Endothelial cell of umbilical vein (primary cell): ENCODE measurements around the gene GON4L. TPM values are rescaled to one million over a fixed set of nuclear protein-coding genes. Genes with fewer than 3 reads are reported as not detected.
"Not testable (repeated sequence)": the region's sequence is repeated elsewhere in the genome, so short reads cannot be mapped to it uniquely, and the experiment has no call there.

Experiments
- BruUV-seq: library from RNA; stranded (reverse); fragments of 400-500 nt; replicated peaks from 2 replicates; lab custom pipeline; 2021; lab: Mats Ljungman, UMichigan
- CTCF ChIA-PET: fragments of 300-600, 350-600 bp; sonication (Branson Sonifier 250); formaldehyde crosslinking; loops from one replicate; lab custom pipeline; 2021; ENCODE audit warnings: antibody characterized with exemption, inconsistent platforms; lab: Charles Lee
- POLR2A ChIA-PET: fragments of 300-600, 350-600 bp; sonication (Branson Sonifier 250); formaldehyde crosslinking; loops from one replicate; lab custom pipeline; 2021; ENCODE audit warnings: antibody characterized with exemption, inconsistent platforms; lab: Charles Lee
- DNase-seq: peaks from one replicate; pipeline ENCODE4 v3.0.0-alpha.2; 2011; ENCODE audit warnings: low read depth, low spot score
- FAIRE-seq: peaks from 2 replicates; lab custom pipeline; 2011; peaks lifted over from hg19 to GRCh38; lab: Jason Lieb, UNC
- H2AFZ ChIP-seq: 2 replicates; pipeline ENCODE4 v1.6.0; 2012; ENCODE audit warnings: low read depth, low read length, control low read depth, inconsistent platforms
- H3K27ac ChIP-seq: 2 replicates; pipeline ENCODE4 v1.5.1; 2011; ENCODE audit warnings: low read depth, mild to moderate bottlenecking, control low read depth, low read length, moderate library complexity; ENCODE audit not compliant: insufficient read depth
- H3K27me3 ChIP-seq, 2 experiments: 2 replicates each; pipeline versions ENCODE4 v1.6.0 to v1.6.1; 2011; ENCODE audit warnings: low read length in 2 of 2, mixed read lengths in 1 of 2; ENCODE audit not compliant: control insufficient read depth in 2 of 2, insufficient read depth in 2 of 2
- H3K36me3 ChIP-seq, 2 experiments: 2 replicates in 1 of 2; 3 replicates in 1 of 2; pipeline ENCODE4 v1.5.1; 2011; ENCODE audit warnings: low read length in 2 of 2, mild to moderate bottlenecking in 1 of 2, moderate library complexity in 1 of 2; ENCODE audit not compliant: control insufficient read depth in 2 of 2, insufficient read depth in 2 of 2; ENCODE audit errors: extremely low read depth in 1 of 2
- H3K4me1 ChIP-seq: 3 replicates; pipeline ENCODE4 v1.5.1; 2011; ENCODE audit warnings: mild to moderate bottlenecking, low read length; ENCODE audit not compliant: control insufficient read depth, insufficient read depth; ENCODE audit errors: extremely low read depth
- H3K4me2 ChIP-seq: 2 replicates; pipeline ENCODE4 v1.6.1; 2011; ENCODE audit warnings: low read length, control low read depth, mixed read lengths; ENCODE audit not compliant: insufficient read depth
- H3K4me3 ChIP-seq, 3 experiments: fragments of 200-600 bp in 1 of 3; sonication (generic), shearing (Covaris generic) in 1 of 3; replicated peaks in 1 of 3; 2 replicates each; pipeline ENCODE4 v1.5.1; 2011 to 2016; ENCODE audit warnings: control low read depth in 3 of 3, low read length in 3 of 3, mild to moderate bottlenecking in 2 of 3, inconsistent platforms in 1 of 3, low read depth in 1 of 3, moderate library complexity in 1 of 3; ENCODE audit not compliant: insufficient read depth in 1 of 3
- H3K79me2 ChIP-seq: 2 replicates; pipeline ENCODE4 v1.6.0; 2012; ENCODE audit warnings: low read length, inconsistent platforms; ENCODE audit not compliant: control insufficient read depth, insufficient read depth
- H3K9ac ChIP-seq: replicated peaks from 2 replicates; pipeline ENCODE3; 2011; ENCODE audit warnings: low read length, control low read depth; ENCODE audit not compliant: insufficient read depth; ENCODE audit errors: extremely low read depth
- H3K9me1 ChIP-seq: replicated peaks from 3 replicates; pipeline ENCODE4 v1.6.0; 2011; ENCODE audit warnings: mild to moderate bottlenecking, low read length; ENCODE audit not compliant: control insufficient read depth, insufficient read depth; ENCODE audit errors: extremely low read depth
- H3K9me3 ChIP-seq: replicated peaks from 2 replicates; pipeline ENCODE4 v1.5.1; 2012; ENCODE audit warnings: low read length, inconsistent platforms; ENCODE audit not compliant: control insufficient read depth, insufficient read depth
- H4K20me1 ChIP-seq: replicated peaks from 2 replicates; pipeline ENCODE3; 2011; ENCODE audit warnings: mild to moderate bottlenecking, low read length; ENCODE audit not compliant: control insufficient read depth, insufficient read depth; ENCODE audit errors: extremely low read depth
- EZH2 ChIP-seq: IDR thresholded peaks from 2 replicates; pipeline ENCODE4 v1.6.1; 2012; ENCODE audit warnings: borderline replicate concordance, low read depth, mild to moderate bottlenecking, moderate library complexity, low read length, inconsistent platforms; ENCODE audit not compliant: severe bottlenecking
- FOS ChIP-seq: IDR thresholded peaks from 2 replicates; pipeline ENCODE4 v1.6.1; 2011; ENCODE audit warnings: mild to moderate bottlenecking, low read length, moderate library complexity, borderline replicate concordance; ENCODE audit not compliant: insufficient read depth
- GATA2 ChIP-seq: IDR thresholded peaks from 2 replicates; pipeline ENCODE4 v1.7.0; 2011; ENCODE audit warnings: low read depth, mild to moderate bottlenecking, moderate library complexity, mixed read lengths, low read length; ENCODE audit not compliant: insufficient read length, insufficient read depth
- JUN ChIP-seq: IDR thresholded peaks from 2 replicates; pipeline ENCODE4 v1.6.1; 2011; ENCODE audit warnings: borderline replicate concordance, low read depth; ENCODE audit not compliant: insufficient read length, insufficient read depth
- MYC ChIP-seq: IDR thresholded peaks from one replicate; pipeline ENCODE4 v1.6.1; 2011; ENCODE audit warnings: mild to moderate bottlenecking, low read depth, low read length
- POLR2A ChIP-seq: IDR thresholded peaks from 2 replicates; pipeline ENCODE4 v1.6.1; 2012; ENCODE audit warnings: low read depth, mild to moderate bottlenecking, control low read depth, low read length
- POLR2AphosphoS5 ChIP-seq: IDR thresholded peaks from 2 replicates; pipeline ENCODE4 v1.6.1; 2012; ENCODE audit warnings: low read depth, mild to moderate bottlenecking, control low read depth, low read length, moderate library complexity; ENCODE audit not compliant: insufficient read depth
- dilution Hi-C: fragments of 300-500 bp; cut with MboI; formaldehyde crosslinking; loops from one replicate; pipeline ENCODE4 v1.15.0; 2019; ENCODE audit warnings: low sequenced_read_pairs; ENCODE audit not compliant: extremely low pct_ligation_motif_present
- intact Hi-C: fragments of 100-400 bp; cut with micrococcal nuclease; formaldehyde crosslinking; loops from one replicate; pipeline ENCODE4 v1.10.0; 2022
- polyA plus RNA-seq, 4 experiments: library from polyadenylated mRNA; depleted of rRNA in 3 of 4; stranded (reverse) in 3 of 4; unstranded in 1 of 4; fragments of >200 nt; gene quantifications; 2 replicates each; pipeline versions ENCODE4 v1.2.1 to v1.2.3, GENCODE V29; 2011 to 2012; ENCODE audit warnings: missing spikeins in 1 of 4
- total RNA-seq: library from RNA; stranded (reverse); gene quantifications from 2 replicates; pipeline ENCODE4 v1.2.3, GENCODE V29; 2021
- TF ChIP-seq, protein P1 (sequence below), 2 donors: IDR thresholded peaks; 1 replicate in 1 of 2; 2 replicates in 1 of 2; pipeline ENCODE4 v1.5.1; 2011; ENCODE audit warnings: low read length in 2 of 2, mild to moderate bottlenecking in 2 of 2, moderate library complexity in 2 of 2, control low read depth in 1 of 2, inconsistent platforms in 1 of 2, low read depth in 1 of 2; ENCODE audit not compliant: insufficient read depth in 1 of 2; ENCODE audit errors: extremely low read depth in 1 of 2
- TF ChIP-seq, protein P2 (sequence below): IDR thresholded peaks from 2 replicates; pipeline ENCODE4 v1.6.1; 2011; ENCODE audit not compliant: insufficient read depth, insufficient read length

The GON4L gene
- total and polyA plus RNA-seq, 2 donors (not counting 3 experiments of a cell fraction or from before 2014, with no cell fraction given), result 30.5 to 58.7 TPM

DNA sequence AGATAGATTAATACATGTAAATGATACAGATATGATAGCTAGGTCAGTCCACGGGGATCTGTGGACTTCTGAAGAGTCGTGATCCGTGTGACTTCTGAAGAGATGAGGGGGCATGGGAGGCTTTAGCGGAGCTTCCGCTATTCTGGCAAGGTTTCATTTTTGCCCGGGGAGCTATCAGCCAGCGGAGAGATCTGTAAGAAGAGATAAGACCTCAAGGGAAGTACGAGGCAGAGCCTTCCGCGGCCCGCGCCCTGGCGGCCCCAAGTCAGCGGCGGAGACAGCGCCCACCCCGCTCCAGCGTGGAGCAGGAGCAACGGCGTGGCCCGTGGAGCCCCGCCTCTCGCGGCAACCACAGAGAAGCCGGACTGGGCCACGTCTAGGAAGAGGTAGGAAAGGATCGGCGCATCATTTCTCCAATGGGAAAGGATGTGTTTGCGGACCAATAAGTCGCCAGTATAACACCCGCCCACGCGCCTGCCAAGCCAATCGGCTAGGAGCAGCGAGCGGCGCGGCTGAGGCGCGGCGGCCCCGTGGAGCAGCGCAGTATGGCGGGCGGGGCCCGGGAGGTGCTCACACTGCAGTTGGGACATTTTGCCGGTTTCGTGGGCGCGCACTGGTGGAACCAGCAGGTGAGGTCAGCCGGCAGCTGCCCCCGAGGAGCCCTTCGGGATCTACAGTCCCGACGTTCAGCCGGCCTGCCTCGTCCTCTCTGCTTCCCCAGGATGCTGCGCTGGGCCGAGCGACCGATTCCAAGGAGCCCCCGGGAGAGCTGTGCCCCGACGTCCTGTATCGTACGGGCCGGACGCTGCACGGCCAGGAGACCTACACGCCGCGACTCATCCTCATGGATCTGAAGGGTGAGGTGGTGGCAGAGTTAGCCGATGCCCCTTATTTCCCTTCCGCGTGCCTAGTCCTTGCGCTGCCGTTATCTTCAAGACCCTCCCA lies 111.5 kb downstream of the GON4L start:
- peak; percentile 98 for FAIRE-seq
- dilution Hi-C loops, result not testable (repeated sequence)
- intact Hi-C loops, result loop anchor here (1.0 kb wide), 1 partner anchor 112 kb away; the partner anchor contains the start of gene GON4L

DNA sequence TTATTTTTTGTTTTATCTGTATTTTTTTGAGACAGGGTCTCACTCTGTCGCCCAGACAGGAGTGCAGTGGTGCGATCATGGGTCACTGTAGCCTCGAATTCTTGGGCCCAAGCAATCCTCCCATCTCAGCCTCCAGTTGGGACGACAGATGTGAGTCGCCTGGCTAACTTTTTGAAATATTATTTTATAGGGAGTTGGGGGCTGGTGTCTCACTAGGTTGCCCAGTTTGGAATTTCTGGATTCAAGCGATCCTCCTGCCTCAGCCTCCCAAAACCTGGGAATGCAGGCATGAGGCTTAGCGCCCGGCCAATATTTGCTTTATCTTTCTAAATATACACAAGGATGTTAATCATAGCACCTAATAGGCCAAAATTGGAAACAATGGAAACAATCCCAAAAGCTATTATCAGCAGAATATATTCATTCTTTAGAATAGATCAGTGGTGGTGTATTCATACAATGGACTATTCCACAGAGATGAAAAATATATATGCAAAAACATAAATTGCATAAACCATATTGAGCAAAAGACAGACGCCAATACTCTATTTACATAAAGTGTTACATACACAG lies 112.2 kb downstream of the GON4L start:
- H3K4me2 ChIP-seq, result peak overlapping the region; percentile 91
- no peak for TF ChIP-seq POLR2AphosphoS5
- TF ChIP-seq FOS, result no peak
- TF ChIP-seq, protein P1, sequence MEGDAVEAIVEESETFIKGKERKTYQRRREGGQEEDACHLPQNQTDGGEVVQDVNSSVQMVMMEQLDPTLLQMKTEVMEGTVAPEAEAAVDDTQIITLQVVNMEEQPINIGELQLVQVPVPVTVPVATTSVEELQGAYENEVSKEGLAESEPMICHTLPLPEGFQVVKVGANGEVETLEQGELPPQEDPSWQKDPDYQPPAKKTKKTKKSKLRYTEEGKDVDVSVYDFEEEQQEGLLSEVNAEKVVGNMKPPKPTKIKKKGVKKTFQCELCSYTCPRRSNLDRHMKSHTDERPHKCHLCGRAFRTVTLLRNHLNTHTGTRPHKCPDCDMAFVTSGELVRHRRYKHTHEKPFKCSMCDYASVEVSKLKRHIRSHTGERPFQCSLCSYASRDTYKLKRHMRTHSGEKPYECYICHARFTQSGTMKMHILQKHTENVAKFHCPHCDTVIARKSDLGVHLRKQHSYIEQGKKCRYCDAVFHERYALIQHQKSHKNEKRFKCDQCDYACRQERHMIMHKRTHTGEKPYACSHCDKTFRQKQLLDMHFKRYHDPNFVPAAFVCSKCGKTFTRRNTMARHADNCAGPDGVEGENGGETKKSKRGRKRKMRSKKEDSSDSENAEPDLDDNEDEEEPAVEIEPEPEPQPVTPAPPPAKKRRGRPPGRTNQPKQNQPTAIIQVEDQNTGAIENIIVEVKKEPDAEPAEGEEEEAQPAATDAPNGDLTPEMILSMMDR (IDR thresholded peaks at IDR 0.05; ENCODE audit: extremely low read depth in 1 of 2, insufficient read depth in 1 of 2, low read depth in 1 of 2, low read length in 2 of 2), result no peak
- TF ChIP-seq JUN, result no peak
- TF ChIP-seq EZH2, result no peak
- no peak for TF ChIP-seq MYC
- TF ChIP-seq, protein P2, sequence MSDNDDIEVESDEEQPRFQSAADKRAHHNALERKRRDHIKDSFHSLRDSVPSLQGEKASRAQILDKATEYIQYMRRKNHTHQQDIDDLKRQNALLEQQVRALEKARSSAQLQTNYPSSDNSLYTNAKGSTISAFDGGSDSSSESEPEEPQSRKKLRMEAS, result no peak
- TF ChIP-seq POLR2A, result no peak
- TF ChIP-seq GATA2, result no peak
- ChIA-PET CTCF (interaction anchor here (0.6 to 3.1 kb wide), 4 partner anchors 15 to 322 kb away, joined by 3 to 11 read pairs (median 3); no protein-coding TSS in a partner anchor), POLR2A (interaction anchor here (1.0 kb wide), 1 partner anchor 19 kb away, joined by 3 read pairs; no protein-coding TSS in a partner anchor)
- peak overlapping the region; percentile 24 for H3K27ac ChIP-seq
- FAIRE-seq (no peak), DNase-seq (no peak)
- H3K79me2 ChIP-seq, result no peaks in the 10 kb centered on the region
- H3K4me3 ChIP-seq, result peak overlapping the region; percentile 38 to 80 (median 69)
- H3K36me3 ChIP-seq, result peaks cover 0 to 4% of the 10 kb centered on the region in 2 experiments
- peak overlapping the region; percentile 64 for H3K9ac ChIP-seq
- intact Hi-C loops (loop anchor here (1.0 kb wide), 1 partner anchor 113 kb away; the partner anchor contains the start of gene GON4L), dilution Hi-C loops (no loop called here)
- no peaks in the 10 kb centered on the region for H4K20me1 ChIP-seq
- no peaks in the 10 kb centered on the region for H3K4me1 ChIP-seq
- H2AFZ ChIP-seq, result peak overlapping the region; percentile 51
- no peaks in the 10 kb centered on the region for H3K9me3 ChIP-seq
- H3K9me1 ChIP-seq, result no peaks in the 10 kb centered on the region
- BruUV-seq, result TSS peak; percentile 75
- H3K27me3 ChIP-seq, result no peaks in the 10 kb centered on the region

More for the DNA sequence above, 111.5 kb downstream of the GON4L start:
- H3K36me3 ChIP-seq, H3K4me1 ChIP-seq, H3K9me1 ChIP-seq, H4K20me1 ChIP-seq, BruUV-seq, H3K79me2 ChIP-seq, H3K27me3 ChIP-seq, H3K9me3 ChIP-seq: not testable (repeated sequence)
- Histone ChIP-seq H3K27ac (peak overlapping the region; percentile 24), H2AFZ (peak overlapping the region; percentile 51), H3K9ac (peak overlapping the region; percentile 64), H3K4me2 (peak overlapping the region; percentile 91), H3K4me3 (peak overlapping the region; percentile 38 to 80 (median 69))
- ChIA-PET CTCF (interaction anchor here (3.1 kb wide), 1 partner anchor 16 kb away, joined by 11 read pairs; no protein-coding TSS in a partner anchor), POLR2A (interaction anchor here (1.0 kb wide), 1 partner anchor 18 kb away, joined by 3 read pairs; no protein-coding TSS in a partner anchor)
- TF ChIP-seq POLR2A, result peak; percentile 74
- TF ChIP-seq GATA2, result peak; percentile 70
- TF ChIP-seq, protein P2, result peak; percentile 14
- peak; percentile 79 for TF ChIP-seq POLR2AphosphoS5
- DNase-seq, result peak; percentile 97
